ENCODE data around the gene ELMO1. TPM values are rescaled to one million over a fixed set of nuclear protein-coding genes. Genes with fewer than 3 reads are reported as not detected.
A peak's percentile ranks its signal among the peaks of the same experiment; 100 is the strongest.

The ELMO1 gene
- 43.4 TPM for total RNA-seq

- peak; percentile 83 for DNase-seq (ENCODE audit: low spot score)
Measured at GRCh38 chr7:37448636-37449361, at the start of gene ELMO1. TSS of gene ELMO1 (minus strand) at chr7:37448864. CDS start at chr7:37342690, 106,174 bp downstream.

- DNase-seq (ENCODE audit: low spot score): no peak
Measured at GRCh38 chr7:37497576-37497975, 48.9 kb upstream of the ELMO1 start.

- no peak for DNase-seq (ENCODE audit: low spot score)
Measured at GRCh38 chr7:37495574-37496184, 47.0 kb upstream of the ELMO1 start.

GRCh38 chr7:37494926-37495325 is 46.3 kb upstream of the ELMO1 start:
- DNase-seq (ENCODE audit: low spot score): no peak

GRCh38 chr7:37493810-37494209 is 45.1 kb upstream of the ELMO1 start:
- no peak for DNase-seq (ENCODE audit: low spot score)

GRCh38 chr7:37493123-37493522 is 44.5 kb upstream of the ELMO1 start:
- no peak for DNase-seq (ENCODE audit: low spot score)

GRCh38 chr7:37491919-37492694 is 43.4 kb upstream of the ELMO1 start:
- DNase-seq (ENCODE audit: low spot score): no peak

GRCh38 chr7:37489703-37490102 is 41.0 kb upstream of the ELMO1 start:
- DNase-seq (ENCODE audit: low spot score): no peak

- no peak for DNase-seq (ENCODE audit: low spot score)
Measured at GRCh38 chr7:37488163-37488764, 39.6 kb upstream of the ELMO1 start.

- no peak for DNase-seq (ENCODE audit: low spot score)
Measured at GRCh38 chr7:37484426-37485073, 35.9 kb upstream of the ELMO1 start.

- DNase-seq (ENCODE audit: low spot score): no peak
Measured at GRCh38 chr7:37483627-37484026, 35.0 kb upstream of the ELMO1 start.

- DNase-seq (ENCODE audit: low spot score): no peak
Measured at GRCh38 chr7:37482953-37483352, 34.3 kb upstream of the ELMO1 start.

GRCh38 chr7:37482505-37482904 is 33.8 kb upstream of the ELMO1 start:
- no peak for DNase-seq (ENCODE audit: low spot score)

- DNase-seq (ENCODE audit: low spot score): no peak
Measured at GRCh38 chr7:37481722-37482288, 33.1 kb upstream of the ELMO1 start.

- DNase-seq (ENCODE audit: low spot score): no peak
Measured at GRCh38 chr7:37481154-37481553, 32.5 kb upstream of the ELMO1 start.

GRCh38 chr7:37480041-37481031 is 31.7 kb upstream of the ELMO1 start:
- DNase-seq (ENCODE audit: low spot score): no peak

GRCh38 chr7:37476881-37477450 is 28.3 kb upstream of the ELMO1 start:
- DNase-seq (ENCODE audit: low spot score): no peak

- DNase-seq (ENCODE audit: low spot score): no peak
Measured at GRCh38 chr7:37476428-37476827, 27.8 kb upstream of the ELMO1 start.

- no peak for DNase-seq (ENCODE audit: low spot score)
Measured at GRCh38 chr7:37475646-37476045, 27.0 kb upstream of the ELMO1 start.

- no peak for DNase-seq (ENCODE audit: low spot score)
Measured at GRCh38 chr7:37471619-37472018, 23.0 kb upstream of the ELMO1 start.

Measured in mucosa of gallbladder (tissue), 1 donor.